Measurements from ENCODE around the gene HOXB1. TPM values are rescaled to one million over a fixed set of nuclear protein-coding genes. Genes with fewer than 3 reads are reported as not detected.

Gene HOXB1
- total RNA-seq, 1 experiment from 2014 or later = not detected

DNA sequence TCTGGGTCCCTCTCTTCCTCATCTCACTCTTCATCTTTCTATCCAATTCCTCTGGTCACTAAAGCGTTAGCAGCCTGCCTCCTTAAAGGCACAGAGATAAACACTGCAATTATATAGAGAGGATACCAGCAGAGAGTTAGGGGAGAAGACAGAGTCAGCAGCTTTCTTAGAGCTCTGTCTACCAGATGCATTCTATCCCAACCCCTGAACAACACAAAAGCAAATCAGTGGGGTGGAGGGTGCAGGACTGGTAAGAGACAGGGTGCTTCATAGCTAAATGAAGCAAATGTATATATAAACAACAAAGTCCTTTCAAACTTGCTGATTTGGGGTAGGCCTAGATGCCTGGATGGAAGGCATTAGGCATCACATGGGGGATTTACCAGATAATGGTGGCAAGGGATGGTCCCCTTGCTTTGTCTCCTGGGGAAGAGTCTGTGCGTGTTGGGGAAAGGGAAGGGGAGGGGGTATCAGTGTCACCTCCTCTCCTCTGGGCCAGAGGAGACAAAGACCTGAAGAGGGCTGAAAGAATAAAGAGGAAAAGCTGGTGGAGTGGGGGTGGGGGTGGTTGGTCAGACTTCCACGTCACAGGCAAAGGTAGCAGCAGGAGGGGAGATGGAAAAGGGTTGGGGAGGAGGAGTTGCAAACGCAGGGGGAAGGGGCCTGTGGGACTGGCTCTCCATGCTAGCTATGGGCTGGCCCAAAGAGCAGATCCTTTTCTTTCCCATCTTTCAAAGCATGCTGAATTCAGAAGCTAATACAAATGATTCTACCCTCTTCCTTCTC is 35.3 kb upstream of the HOXB1 start:
- TF ChIP-seq, protein P1, sequence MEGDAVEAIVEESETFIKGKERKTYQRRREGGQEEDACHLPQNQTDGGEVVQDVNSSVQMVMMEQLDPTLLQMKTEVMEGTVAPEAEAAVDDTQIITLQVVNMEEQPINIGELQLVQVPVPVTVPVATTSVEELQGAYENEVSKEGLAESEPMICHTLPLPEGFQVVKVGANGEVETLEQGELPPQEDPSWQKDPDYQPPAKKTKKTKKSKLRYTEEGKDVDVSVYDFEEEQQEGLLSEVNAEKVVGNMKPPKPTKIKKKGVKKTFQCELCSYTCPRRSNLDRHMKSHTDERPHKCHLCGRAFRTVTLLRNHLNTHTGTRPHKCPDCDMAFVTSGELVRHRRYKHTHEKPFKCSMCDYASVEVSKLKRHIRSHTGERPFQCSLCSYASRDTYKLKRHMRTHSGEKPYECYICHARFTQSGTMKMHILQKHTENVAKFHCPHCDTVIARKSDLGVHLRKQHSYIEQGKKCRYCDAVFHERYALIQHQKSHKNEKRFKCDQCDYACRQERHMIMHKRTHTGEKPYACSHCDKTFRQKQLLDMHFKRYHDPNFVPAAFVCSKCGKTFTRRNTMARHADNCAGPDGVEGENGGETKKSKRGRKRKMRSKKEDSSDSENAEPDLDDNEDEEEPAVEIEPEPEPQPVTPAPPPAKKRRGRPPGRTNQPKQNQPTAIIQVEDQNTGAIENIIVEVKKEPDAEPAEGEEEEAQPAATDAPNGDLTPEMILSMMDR (IDR thresholded peaks at IDR 0.05; ENCODE audit: unreplicated experiment) = no peak
- intact Hi-C loops (cut with micrococcal nuclease) = no loop called here
- H3K4me3 Mint-ChIP-seq (ENCODE audit: unreplicated experiment) = no peak overlapping the region
- ChIA-PET POLR2A (no interaction called here), CTCF (no interaction called here)
- H3K4me1 Mint-ChIP-seq (ENCODE audit: insufficient read depth, unreplicated experiment) = no peaks in the 10 kb centered on the region
- no peaks in the 10 kb centered on the region for H3K27me3 Mint-ChIP-seq (ENCODE audit: insufficient read depth, unreplicated experiment)
- H3K36me3 Mint-ChIP-seq (ENCODE audit: insufficient read depth, unreplicated experiment) = no peaks in the 10 kb centered on the region
- H3K27ac Mint-ChIP-seq (ENCODE audit: low read depth, unreplicated experiment) = no peak overlapping the region
- H3K9me3 Mint-ChIP-seq (ENCODE audit: unreplicated experiment) = no peaks in the 10 kb centered on the region
- no peak for DNase-seq (ENCODE audit: unreplicated experiment)
- BruUV-seq (replicated peaks) = no TSS peak

DNA sequence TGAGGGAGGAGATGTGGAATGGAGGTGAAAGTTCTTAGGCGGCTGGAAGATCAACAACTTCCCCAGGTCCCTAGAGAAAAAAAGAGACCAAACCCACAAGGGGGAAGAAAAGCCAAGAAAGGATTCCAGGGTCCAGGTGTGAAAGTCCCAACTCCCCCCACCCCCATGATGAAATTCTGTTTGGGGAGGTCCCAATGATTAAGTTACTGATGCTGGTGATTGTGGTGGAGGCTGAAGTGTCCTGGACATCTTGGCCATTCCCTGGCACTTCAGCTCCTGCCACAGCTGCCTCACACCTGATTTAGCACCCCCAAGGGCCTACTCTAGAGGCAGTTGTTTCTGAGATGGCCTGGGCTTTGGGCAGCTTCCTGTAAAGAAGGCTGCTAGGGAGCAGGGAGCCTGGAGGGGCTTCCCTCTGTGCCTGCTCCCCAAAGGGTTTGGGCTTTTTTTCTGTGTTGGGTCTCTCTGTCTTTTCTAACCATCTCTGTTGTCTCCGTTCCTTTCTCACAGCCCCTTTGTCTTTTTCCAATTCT is 34.3 kb upstream of the HOXB1 start:
- BruUV-seq (replicated peaks) = no TSS peak
- CTCF ChIA-PET = no interaction called here

DNA sequence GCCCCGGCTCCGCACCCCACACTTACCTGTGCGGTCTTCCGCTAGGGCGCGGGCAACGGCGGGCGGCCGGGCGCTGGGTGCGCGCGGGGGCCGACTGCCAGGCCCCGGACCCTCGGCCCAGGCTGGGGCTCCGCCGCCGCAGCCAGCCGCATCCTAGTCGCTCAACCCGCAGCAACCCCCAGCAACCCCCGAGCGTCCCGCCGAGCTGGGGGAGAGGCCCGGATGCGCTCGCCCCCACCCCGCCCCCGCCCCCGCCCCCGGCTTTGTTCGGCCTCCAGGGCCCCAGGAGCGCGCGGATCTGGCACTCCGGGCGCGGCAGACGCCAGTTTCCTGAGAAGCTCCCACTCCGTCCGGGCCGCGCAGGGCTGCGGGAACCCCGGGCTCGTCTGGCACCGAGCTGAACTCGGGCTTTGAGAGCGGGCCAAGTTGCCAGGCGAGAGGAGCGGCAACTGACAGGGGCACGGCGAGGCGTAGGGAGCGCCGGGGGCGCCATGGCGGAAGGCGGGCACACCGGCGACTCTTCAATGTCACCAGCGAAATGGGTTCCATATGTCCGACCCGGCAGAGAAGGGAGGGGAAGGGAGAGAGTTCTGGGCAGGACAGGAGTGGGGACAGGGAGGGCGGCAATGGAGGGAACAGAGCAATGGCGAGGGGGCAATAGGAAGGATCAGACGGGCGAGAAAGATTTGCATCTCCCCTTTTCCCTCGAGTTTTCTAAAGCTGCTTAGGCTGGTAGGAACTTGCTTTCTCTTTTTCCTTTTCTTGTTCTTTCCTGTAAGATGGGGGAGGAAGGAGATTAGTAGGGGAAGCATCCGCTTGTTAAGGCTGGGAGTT is 33.6 kb upstream of the HOXB1 start:
- TF ChIP-seq, protein P1 (IDR thresholded peaks at IDR 0.05; ENCODE audit: unreplicated experiment) = no peak
- no peaks in the 10 kb centered on the region for H3K9me3 Mint-ChIP-seq (ENCODE audit: unreplicated experiment)
- no peak overlapping the region for H3K4me3 Mint-ChIP-seq (ENCODE audit: unreplicated experiment)
- no peaks in the 10 kb centered on the region for H3K36me3 Mint-ChIP-seq (ENCODE audit: insufficient read depth, unreplicated experiment)
- no peak overlapping the region for H3K27ac Mint-ChIP-seq (ENCODE audit: low read depth, unreplicated experiment)
- no TSS peak for BruUV-seq (replicated peaks)
- H3K27me3 Mint-ChIP-seq (ENCODE audit: insufficient read depth, unreplicated experiment) = no peaks in the 10 kb centered on the region
- intact Hi-C loops (cut with micrococcal nuclease) = no loop called here
- no peaks in the 10 kb centered on the region for H3K4me1 Mint-ChIP-seq (ENCODE audit: insufficient read depth, unreplicated experiment)
- POLR2A ChIA-PET = no interaction called here
- DNase-seq (ENCODE audit: unreplicated experiment) = no peak
- CTCF ChIA-PET = interaction anchor here (0.7 kb wide), 1 partner anchor 228 kb away, joined by 3 read pairs; no protein-coding TSS in a partner anchor

More for the DNA sequence above, 34.3 kb upstream of the HOXB1 start:
- H3K36me3 Mint-ChIP-seq (ENCODE audit: insufficient read depth, unreplicated experiment) = no peaks in the 10 kb centered on the region
- no peak for DNase-seq (ENCODE audit: unreplicated experiment)
- H3K27ac Mint-ChIP-seq (ENCODE audit: low read depth, unreplicated experiment) = no peak overlapping the region
- no peaks in the 10 kb centered on the region for H3K9me3 Mint-ChIP-seq (ENCODE audit: unreplicated experiment)
- TF ChIP-seq, protein P1 (IDR thresholded peaks at IDR 0.05; ENCODE audit: unreplicated experiment) = no peak
- no peaks in the 10 kb centered on the region for H3K4me1 Mint-ChIP-seq (ENCODE audit: insufficient read depth, unreplicated experiment)
- H3K27me3 Mint-ChIP-seq (ENCODE audit: insufficient read depth, unreplicated experiment) = no peaks in the 10 kb centered on the region
- intact Hi-C loops (cut with micrococcal nuclease) = no loop called here
- no peak overlapping the region for H3K4me3 Mint-ChIP-seq (ENCODE audit: unreplicated experiment)
- POLR2A ChIA-PET = no interaction called here

DNA sequence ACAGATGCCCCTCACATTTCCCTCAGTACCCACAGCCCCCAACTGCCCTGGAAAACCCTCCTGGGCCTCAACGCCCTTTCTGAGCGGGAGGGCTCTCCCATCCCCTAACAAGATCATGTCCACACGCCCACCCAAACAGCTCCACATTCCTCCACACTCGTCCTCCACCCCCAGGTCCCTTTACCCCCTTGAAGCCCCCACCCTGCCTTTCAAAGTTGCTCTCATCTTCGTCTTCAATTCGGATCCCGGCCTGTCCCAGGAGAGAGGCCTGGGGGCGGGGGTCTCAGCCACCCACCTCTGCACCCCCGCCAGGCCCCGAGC is 33.0 kb upstream of the HOXB1 start:
- intact Hi-C loops (cut with micrococcal nuclease) = no loop called here
- BruUV-seq (replicated peaks) = no TSS peak
- Mint-ChIP-seq H3K36me3 (ENCODE audit: insufficient read depth, unreplicated experiment) (no peaks in the 10 kb centered on the region), H3K4me1 (ENCODE audit: insufficient read depth, unreplicated experiment) (no peaks in the 10 kb centered on the region), H3K4me3 (ENCODE audit: unreplicated experiment) (no peak overlapping the region), H3K27ac (ENCODE audit: low read depth, unreplicated experiment) (no peak overlapping the region), H3K9me3 (ENCODE audit: unreplicated experiment) (no peaks in the 10 kb centered on the region), H3K27me3 (ENCODE audit: insufficient read depth, unreplicated experiment) (peaks cover 4% of the 10 kb centered on the region)
- ChIA-PET POLR2A (no interaction called here), CTCF (interaction anchor here (0.7 kb wide), 1 partner anchor 227 kb away, joined by 3 read pairs; no protein-coding TSS in a partner anchor)
- DNase-seq (ENCODE audit: unreplicated experiment) = no peak
- TF ChIP-seq, protein P1 (IDR thresholded peaks at IDR 0.05; ENCODE audit: unreplicated experiment) = no peak

All from MCF 10A (cell line).